GM12878 (cell line): Measurements from ENCODE around the gene CINP. TPM values are rescaled to one million over a fixed set of nuclear protein-coding genes. Genes with fewer than 3 reads are reported as not detected.
A peak's percentile ranks its signal among the peaks of the same experiment; 100 is the strongest.

Experiments
- ATF3 ChIP-seq: IDR thresholded peaks from 2 replicates; pipeline ENCODE4 v1.6.1; 2011; ENCODE audit warnings: low read depth, mild to moderate bottlenecking, low read length, moderate library complexity, borderline replicate concordance; ENCODE audit errors: extremely low read depth
- BRCA1 ChIP-seq: IDR thresholded peaks from 2 replicates; pipeline ENCODE4 v1.6.1; 2011; ENCODE audit warnings: low read depth, low read length, improper control_type of control experiment
- CEBPZ ChIP-seq: fragments of 150-350 bp; IDR thresholded peaks from 2 replicates; pipeline ENCODE4 v1.6.1; 2016; ENCODE audit warnings: low read depth, low read length
- CTCF ChIP-seq, 3 experiments: IDR thresholded peaks in 2 of 3; conservative IDR thresholded peaks in 1 of 3; 2 replicates each; pipeline ENCODE4 v1.5.1; 2011; ENCODE audit warnings: low read depth in 3 of 3, low read length in 3 of 3, mild to moderate bottlenecking in 3 of 3, control low read depth in 2 of 3, moderate library complexity in 2 of 3, inconsistent platforms in 1 of 3, mixed read lengths in 1 of 3; ENCODE audit not compliant: control insufficient read depth in 2 of 3, insufficient read depth in 1 of 3; ENCODE audit errors: extremely low read depth in 1 of 3
- FOXM1 ChIP-seq: IDR thresholded peaks from 2 replicates; pipeline ENCODE4 v1.6.1; 2012; ENCODE audit warnings: low read depth, mild to moderate bottlenecking, inconsistent platforms, low read length, moderate library complexity
- LARP7 ChIP-seq: fragments of 450-650 bp; IDR thresholded peaks from 2 replicates; pipeline ENCODE4 v1.6.1; 2017; ENCODE audit warnings: mild to moderate bottlenecking
- NKRF ChIP-seq: fragments of 450-650 bp; conservative IDR thresholded peaks from 2 replicates; pipeline ENCODE4 v1.6.1; 2017; ENCODE audit warnings: mild to moderate bottlenecking, moderate library complexity
- RCOR1 ChIP-seq: conservative IDR thresholded peaks from 2 replicates; pipeline ENCODE4 v1.6.1; 2012; ENCODE audit warnings: low read depth, low read length, improper control_type of control experiment
- STAT3 ChIP-seq: IDR thresholded peaks from 2 replicates; pipeline ENCODE4 v1.6.1; 2011; ENCODE audit warnings: low read depth, low read length, improper control_type of control experiment
- TARDBP ChIP-seq: IDR thresholded peaks from 2 replicates; pipeline ENCODE4 v1.6.1; 2016; ENCODE audit warnings: borderline replicate concordance
- ZBTB11 ChIP-seq: fragments of 450-650 bp; formaldehyde crosslinking; IDR thresholded peaks from 2 replicates; pipeline ENCODE4 v1.5.0; 2022; ENCODE audit warnings: mild to moderate bottlenecking, missing genetic modification characterization
- ZNF687 ChIP-seq: fragments of 450-650 bp; IDR thresholded peaks from 2 replicates; pipeline ENCODE4 v1.6.1; 2017; ENCODE audit warnings: mild to moderate bottlenecking, moderate library complexity
- polyA plus RNA-seq, 11 experiments: library from polyadenylated mRNA; depleted of rRNA in 4 of 11; unstranded in 6 of 11; stranded (reverse) in 5 of 11; fragments of >200 nt; fragmentation: Nextera tagmentation in 4 of 11; fragmentation: Illumina TruSeq in 1 of 11; extraction: Ambion mirVana in 4 of 11; extraction: Trizol in 1 of 11; gene quantifications; 1 replicate in 1 of 11; 2 replicates in 10 of 11; pipeline versions ENCODE4 v1.2.1 to v1.2.3, GENCODE V29; 2011 to 2016; ENCODE audit warnings: inconsistent platforms in 2 of 11, missing spikeins in 2 of 11, low read depth in 1 of 11
- total RNA-seq, 4 experiments: library from RNA; depleted of rRNA in 3 of 4; stranded (reverse); fragments of >200 nt in 3 of 4; fragmentation: Illumina TruSeq in 1 of 4; extraction: Trizol in 1 of 4; gene quantifications; 2 replicates each; pipeline versions ENCODE4 v1.2.1 to v1.2.3, GENCODE V29; 2013 to 2021

Gene CINP
- total and polyA plus RNA-seq, 10 of the 15 experiments (the other 5 are each of a cell fraction or from before 2014, with no cell fraction given), result 45.4 to 73.3 (median 52.9) TPM

- no peak; the same call in 1 of the 2 replicates for TF ChIP-seq NKRF
- no peak for TF ChIP-seq BRCA1
- no peak for TF ChIP-seq ATF3
- TF ChIP-seq CTCF (IDR thresholded peaks at IDR 0.05 in 2 of 3, conservative IDR thresholded peaks at IDR 0.05 in 1 of 3; ENCODE audit: control insufficient read depth in 2 of 3, extremely low read depth in 1 of 3, insufficient read depth in 1 of 3, low read depth in 3 of 3, low read length in 3 of 3), result no peak
- no peak for TF ChIP-seq ZBTB11 (CRISPR knock-in tag)
- TF ChIP-seq STAT3, result no peak
- no peak for TF ChIP-seq RCOR1
- TF ChIP-seq LARP7, result no peak; the same call in 1 of the 2 replicates
- TF ChIP-seq CEBPZ, result no peak
- no peak for TF ChIP-seq FOXM1
- peak; percentile 11; the same call in 1 of the 2 replicates for TF ChIP-seq TARDBP
- 0 out of 2 replicates have a peak, but pooled peaks have one; percentile 51 for TF ChIP-seq ZNF687
Measured at GRCh38 chr14:102362545-102363181, at the start of gene CINP, which contains the start of gene TECPR2 (continued).
